Measurements from ENCODE around the gene NCBP3. TPM values are rescaled to one million over a fixed set of nuclear protein-coding genes. Genes with fewer than 3 reads are reported as not detected.
"Not testable (repeated sequence)": the region's sequence is repeated elsewhere in the genome, so short reads cannot be mapped to it uniquely, and the experiment has no call there.

The NCBP3 gene
- total RNA-seq, 1 donor, result 22.9 TPM

DNA sequence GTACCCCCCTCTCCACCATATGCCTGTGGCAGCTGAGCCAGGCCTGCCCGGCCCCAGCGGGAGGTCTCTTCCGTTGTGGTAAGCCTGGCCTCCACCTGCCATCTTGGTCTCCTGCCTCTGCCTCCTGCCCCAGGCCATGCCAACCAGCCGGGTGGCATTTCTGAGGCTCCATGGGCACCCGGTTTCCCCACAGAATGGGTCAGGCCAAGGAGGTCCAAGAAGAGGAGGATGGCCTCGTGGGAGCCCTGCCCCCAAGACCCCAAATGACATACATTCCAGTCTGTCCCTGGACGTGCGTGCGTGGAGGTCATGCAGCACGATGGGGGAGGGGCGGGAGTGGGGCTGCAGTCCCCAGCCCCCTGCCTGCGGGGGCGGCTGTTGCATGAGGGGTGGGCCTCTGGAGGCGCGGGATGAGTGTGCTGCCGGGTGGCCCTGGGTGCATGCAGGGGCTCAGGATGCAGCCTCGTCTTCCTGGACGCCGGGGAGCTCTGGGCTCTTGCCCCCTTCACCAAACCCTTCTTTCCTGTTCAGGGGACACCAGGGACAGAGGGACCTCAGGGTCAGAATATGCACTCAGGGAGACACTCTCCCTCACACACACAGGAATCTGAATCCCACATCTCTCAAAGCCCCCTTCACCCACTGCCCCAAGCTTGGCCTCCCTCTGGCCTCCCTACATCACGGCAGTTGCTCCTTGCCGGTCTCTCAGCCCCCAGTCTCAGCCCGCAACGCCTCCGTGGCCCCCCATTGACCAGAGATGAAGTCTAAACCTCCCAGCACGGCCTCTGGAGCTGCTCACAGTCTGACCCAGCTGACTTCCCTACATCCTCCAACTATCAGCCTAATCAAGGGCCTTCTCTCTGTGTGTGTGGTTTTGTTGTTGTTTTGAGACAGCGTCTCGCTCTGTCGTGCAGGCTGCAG lies 16.0 kb upstream of the NCBP3 start:
- no peak for TF ChIP-seq CTCF (IDR thresholded peaks at IDR 0.05; ENCODE audit: insufficient read depth, low read length)
- H3K4me3 ChIP-seq (ENCODE audit: low read depth, low read length), result no peak overlapping the region
- no peak for DNase-seq (ENCODE audit: low read depth)

DNA sequence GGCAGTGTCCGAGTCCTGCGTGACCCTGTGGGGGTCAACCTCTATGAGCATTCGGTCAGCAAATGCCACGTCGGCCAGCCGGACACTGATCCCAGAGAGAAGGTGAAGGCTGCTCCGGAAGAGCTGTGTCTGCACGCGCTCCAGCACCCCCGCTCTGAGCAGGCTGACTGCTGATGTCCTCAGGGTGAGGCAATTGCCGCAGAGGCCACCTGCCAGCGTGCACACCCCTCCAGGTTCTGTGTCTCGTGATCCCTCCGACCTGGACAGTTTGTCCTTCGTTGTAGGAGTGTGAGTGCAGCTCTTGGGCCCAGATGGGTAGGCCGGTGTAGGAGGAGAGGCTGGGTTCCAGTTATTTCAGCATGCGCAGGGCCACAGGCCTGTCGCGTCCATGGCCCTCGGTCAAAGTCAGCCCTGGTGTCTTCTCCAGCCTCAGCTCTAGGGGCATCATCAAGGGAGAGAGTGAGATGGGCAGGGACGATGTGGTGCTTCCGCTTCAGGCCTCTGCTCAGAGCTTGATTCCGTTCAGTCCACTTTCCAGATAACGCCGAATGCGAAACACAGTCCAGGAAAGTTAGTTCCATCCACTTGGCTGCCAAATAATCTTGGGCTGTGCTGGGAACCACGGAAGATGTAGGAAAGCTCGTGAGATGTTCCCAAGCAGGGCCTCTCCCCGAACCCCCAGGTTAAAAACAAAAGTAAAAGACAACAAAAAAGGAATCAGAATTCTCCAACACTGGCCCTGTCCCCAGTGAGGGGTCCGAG lies 15.1 kb upstream of the NCBP3 start:
- no peak for DNase-seq (ENCODE audit: low read depth)
- no peak for TF ChIP-seq CTCF (IDR thresholded peaks at IDR 0.05; ENCODE audit: insufficient read depth, low read length)
- no peak overlapping the region for H3K4me3 ChIP-seq (ENCODE audit: low read depth, low read length)

DNA sequence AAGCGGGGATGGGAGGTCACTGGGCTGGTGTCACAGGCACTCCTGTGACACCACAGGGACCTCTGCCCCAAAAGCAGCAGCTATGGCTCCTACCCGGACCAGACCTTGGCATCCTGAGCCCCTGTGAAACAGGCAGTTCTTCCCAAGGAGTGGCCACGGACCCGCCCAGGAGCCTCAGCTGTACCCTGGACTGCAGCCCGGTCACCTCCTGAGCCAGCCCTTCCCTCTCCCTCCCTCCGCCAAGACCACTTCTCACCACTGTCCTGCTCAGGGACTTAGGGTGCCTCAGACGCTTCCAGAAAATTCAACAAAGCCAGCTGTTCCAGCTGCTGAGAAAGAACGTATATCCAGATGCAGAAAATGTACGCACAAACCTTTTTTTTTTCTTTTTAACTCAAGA lies 13.9 kb upstream of the NCBP3 start:
- DNase-seq (ENCODE audit: low read depth), result no peak
- no peak overlapping the region for H3K4me3 ChIP-seq (ENCODE audit: low read depth, low read length)
- TF ChIP-seq CTCF (IDR thresholded peaks at IDR 0.05; ENCODE audit: insufficient read depth, low read length), result no peak

- no peak for DNase-seq (ENCODE audit: low read depth)
- H3K4me3 ChIP-seq (ENCODE audit: low read depth, low read length), result no peak overlapping the region
- TF ChIP-seq CTCF (IDR thresholded peaks at IDR 0.05; ENCODE audit: insufficient read depth, low read length), result no peak
Observed at GRCh38 chr17:3857261-3858105, 11.4 kb upstream of the NCBP3 start.

- not testable (repeated sequence) for DNase-seq (ENCODE audit: low read depth); H3K4me3 ChIP-seq (ENCODE audit: low read depth, low read length)
Observed at GRCh38 chr17:3854204-3854603, 8.2 kb upstream of the NCBP3 start.

DNA sequence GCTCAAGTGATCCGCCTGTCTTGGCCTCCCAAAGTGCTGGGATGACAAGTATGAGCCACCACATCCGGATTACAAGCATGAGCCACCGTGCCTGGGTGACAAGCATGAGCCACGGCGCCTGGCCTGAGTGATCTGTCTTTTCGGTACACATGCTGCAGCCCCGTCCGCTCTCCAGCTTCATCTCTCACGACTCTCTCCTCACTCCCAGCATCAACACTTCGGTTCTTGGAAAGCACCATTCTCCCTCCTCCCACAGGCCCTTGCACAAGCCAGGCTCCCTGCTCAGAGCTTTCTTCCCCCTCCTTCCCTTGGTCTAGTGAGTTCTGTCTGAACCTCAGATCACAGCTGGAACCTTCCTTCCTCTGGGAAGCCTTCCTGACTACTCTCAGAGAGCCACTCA lies 6.5 kb upstream of the NCBP3 start:
- TF ChIP-seq CTCF (IDR thresholded peaks at IDR 0.05; ENCODE audit: insufficient read depth, low read length), result no peak
- no peak for DNase-seq (ENCODE audit: low read depth)
- H3K4me3 ChIP-seq (ENCODE audit: low read depth, low read length), result no peak overlapping the region

All from fibroblast of the aortic adventitia (primary cell).